Gastrocnemius medialis (tissue), 4 donors: ENCODE data around the gene FBXL13.

Experiments used
- POLR2A ChIP-seq, 2 donors: fragments of 450-650 bp; IDR thresholded peaks; one replicate each; pipeline ENCODE4 v1.6.1; 2017; ENCODE audit warnings: antibody characterized with exemption in 2 of 2, mild to moderate bottlenecking in 2 of 2, moderate library complexity in 2 of 2
- TF ChIP-seq, protein P1 (sequence below), 5 experiments: fragments of 450-650 bp in 3 of 5; fragments of 200-600 bp in 2 of 5; sonication (generic) in 2 of 5; IDR thresholded peaks in 4 of 5; conservative IDR thresholded peaks in 1 of 5; 1 replicate in 4 of 5; 2 replicates in 1 of 5; pipeline ENCODE4 v1.5.1; 2016 to 2019; ENCODE audit warnings: antibody characterized with exemption in 5 of 5, mild to moderate bottlenecking in 3 of 5, moderate library complexity in 3 of 5

DNA sequence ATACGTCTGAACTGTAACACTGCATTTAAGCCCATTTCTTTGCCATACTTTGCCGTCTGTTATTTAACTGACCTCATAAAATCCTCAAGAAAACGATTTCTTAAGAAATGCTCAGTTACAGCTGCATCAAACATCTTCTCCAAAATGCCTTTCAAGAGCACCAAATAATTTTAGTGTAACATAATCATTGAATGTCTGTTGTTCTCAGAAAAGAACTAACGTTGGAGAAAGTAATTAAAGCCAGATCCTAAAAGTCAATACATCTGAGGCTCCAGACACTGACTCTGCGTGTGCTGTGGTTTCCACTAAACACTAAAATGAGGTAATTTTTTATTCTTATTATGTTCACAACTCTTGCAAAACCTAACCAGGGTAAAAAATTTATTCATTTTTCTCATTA lies 225.5 kb downstream of the FBXL13 start:
- no peak for TF ChIP-seq POLR2A (IDR thresholded peaks at IDR 0.05)
- TF ChIP-seq, protein P1, sequence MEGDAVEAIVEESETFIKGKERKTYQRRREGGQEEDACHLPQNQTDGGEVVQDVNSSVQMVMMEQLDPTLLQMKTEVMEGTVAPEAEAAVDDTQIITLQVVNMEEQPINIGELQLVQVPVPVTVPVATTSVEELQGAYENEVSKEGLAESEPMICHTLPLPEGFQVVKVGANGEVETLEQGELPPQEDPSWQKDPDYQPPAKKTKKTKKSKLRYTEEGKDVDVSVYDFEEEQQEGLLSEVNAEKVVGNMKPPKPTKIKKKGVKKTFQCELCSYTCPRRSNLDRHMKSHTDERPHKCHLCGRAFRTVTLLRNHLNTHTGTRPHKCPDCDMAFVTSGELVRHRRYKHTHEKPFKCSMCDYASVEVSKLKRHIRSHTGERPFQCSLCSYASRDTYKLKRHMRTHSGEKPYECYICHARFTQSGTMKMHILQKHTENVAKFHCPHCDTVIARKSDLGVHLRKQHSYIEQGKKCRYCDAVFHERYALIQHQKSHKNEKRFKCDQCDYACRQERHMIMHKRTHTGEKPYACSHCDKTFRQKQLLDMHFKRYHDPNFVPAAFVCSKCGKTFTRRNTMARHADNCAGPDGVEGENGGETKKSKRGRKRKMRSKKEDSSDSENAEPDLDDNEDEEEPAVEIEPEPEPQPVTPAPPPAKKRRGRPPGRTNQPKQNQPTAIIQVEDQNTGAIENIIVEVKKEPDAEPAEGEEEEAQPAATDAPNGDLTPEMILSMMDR (IDR thresholded peaks at IDR 0.05 in 4 of 5, conservative IDR thresholded peaks at IDR 0.05 in 1 of 5), result no peak
